GM18517 (cell line): ENCODE measurements around the gene GCLC.

Source experiments
- ATAC-seq: cut with Tn5 transposase; IDR thresholded peaks from one replicate; pipeline ENCODE4 v1.9.1; 2021; ENCODE audit warnings: mild to moderate bottlenecking, moderate library complexity; ENCODE audit not compliant: unreplicated experiment

The GCLC gene

GRCh38 chr6:53458105-53458866, 86.6 kb downstream of the GCLC start:
- no peak for ATAC-seq

GRCh38 chr6:53456809-53457208, 88.1 kb downstream of the GCLC start:
- ATAC-seq: no peak

DNA sequence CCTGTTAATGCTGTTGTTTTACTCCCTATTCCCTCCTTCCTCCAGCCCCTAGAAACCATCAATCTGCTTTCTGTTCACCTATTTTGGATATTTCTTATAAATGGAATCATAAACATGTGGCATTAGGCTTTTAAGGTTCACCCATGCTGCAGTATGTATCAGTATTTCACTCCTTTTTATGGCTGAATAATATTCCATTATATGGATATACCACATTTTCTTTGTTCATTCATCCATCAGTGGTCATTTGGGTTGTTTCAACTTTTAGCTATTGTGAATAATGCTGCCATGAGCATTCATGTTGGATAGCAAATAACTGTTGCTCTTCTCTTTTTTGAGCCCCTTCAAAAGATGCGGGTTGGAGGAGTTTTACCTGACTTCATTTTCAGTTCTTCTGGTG, 89.2 kb downstream of the GCLC start:
- ATAC-seq: no peak

GRCh38 chr6:53451165-53451564, 93.7 kb downstream of the GCLC start:
- no peak for ATAC-seq

DNA sequence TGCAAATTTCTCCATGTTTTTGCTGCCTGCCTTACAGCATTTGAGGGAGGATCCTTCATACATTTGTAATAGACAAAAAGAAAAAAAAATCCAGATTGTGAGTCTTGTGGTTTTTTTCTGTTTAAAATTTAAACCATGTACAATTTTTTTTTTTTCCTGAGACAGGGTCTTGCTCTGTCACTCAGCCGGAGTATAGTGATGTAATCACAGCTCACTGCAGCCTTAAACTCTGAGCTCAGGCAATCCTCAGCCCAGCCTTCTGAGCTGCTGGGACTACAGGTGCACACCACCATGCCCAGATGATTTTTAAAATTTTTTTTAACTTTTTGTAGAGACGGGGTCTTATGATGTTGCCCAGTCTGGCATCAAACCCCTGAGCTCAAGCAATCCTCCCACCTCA, 97.0 kb downstream of the GCLC start:
- ATAC-seq: no peak
